Embryonic facial prominence (tissue), 1 donor: ENCODE results near the gene FAM222B.
A peak's percentile ranks its signal among the peaks of the same experiment; 100 is the strongest.
"Not testable (repeated sequence)": the region's sequence is repeated elsewhere in the genome, so short reads cannot be mapped to it uniquely, and the experiment has no call there.

ENCODE experiments used
- DNase-seq: peaks from one replicate; pipeline ENCODE4 v3.0.0-alpha.2; 2016; ENCODE audit errors: extremely low spot score

Gene FAM222B

DNA sequence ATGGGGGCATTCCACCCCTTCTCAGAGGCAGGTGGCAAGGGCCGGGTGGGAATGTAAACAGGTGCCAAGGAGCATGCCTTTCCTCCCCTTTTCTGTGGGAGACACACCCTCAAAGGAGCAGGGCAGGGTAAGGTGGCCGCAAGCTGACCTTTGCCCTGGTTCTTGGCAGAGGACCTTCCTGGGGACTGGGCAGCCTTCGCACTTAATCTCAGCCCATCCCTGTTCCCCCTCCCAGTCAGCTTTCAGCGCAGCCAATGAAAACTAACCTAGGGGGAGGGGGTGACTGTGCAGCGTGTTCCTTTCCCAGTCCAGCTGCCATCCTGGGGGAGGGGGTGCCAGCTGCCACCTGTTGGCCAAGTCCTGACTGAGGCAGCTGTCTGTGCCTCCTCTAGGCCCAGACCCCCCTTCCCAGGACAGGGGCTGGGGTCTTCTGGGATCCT lies 96.0 kb downstream of the FAM222B start:
- DNase-seq, result no peak

DNA sequence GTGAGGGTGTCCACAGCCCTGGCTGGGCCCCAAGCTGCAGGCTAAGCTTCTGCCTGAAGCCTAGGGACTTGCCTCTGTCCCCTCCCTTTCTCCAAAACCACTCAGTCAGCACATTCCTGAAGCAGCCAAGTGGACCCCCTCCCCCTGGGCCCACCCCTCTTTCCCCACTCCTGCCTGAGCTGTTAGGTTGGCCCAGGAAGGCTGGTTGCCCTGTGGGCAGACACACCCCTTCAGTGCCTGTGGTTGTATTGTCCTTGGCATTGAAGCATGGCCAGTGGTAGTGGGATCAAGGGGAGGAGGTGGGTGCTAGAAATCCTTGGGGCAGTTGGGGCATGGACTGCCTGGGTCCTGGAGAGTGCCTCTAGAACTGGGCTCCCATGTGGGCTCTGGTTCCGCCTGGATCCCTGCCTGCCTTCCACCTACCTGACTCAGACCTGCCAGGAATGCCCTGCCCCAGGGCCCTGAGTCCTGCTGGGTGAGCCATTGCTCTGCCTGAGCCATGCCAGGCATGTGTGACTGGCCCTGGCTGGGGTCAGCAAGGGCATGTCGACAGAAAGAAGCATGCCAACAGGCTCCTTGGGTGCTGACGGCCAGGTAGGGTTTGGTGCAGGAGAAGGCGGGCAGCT lies 96.7 kb downstream of the FAM222B start:
- peak; percentile 51 for DNase-seq

DNA sequence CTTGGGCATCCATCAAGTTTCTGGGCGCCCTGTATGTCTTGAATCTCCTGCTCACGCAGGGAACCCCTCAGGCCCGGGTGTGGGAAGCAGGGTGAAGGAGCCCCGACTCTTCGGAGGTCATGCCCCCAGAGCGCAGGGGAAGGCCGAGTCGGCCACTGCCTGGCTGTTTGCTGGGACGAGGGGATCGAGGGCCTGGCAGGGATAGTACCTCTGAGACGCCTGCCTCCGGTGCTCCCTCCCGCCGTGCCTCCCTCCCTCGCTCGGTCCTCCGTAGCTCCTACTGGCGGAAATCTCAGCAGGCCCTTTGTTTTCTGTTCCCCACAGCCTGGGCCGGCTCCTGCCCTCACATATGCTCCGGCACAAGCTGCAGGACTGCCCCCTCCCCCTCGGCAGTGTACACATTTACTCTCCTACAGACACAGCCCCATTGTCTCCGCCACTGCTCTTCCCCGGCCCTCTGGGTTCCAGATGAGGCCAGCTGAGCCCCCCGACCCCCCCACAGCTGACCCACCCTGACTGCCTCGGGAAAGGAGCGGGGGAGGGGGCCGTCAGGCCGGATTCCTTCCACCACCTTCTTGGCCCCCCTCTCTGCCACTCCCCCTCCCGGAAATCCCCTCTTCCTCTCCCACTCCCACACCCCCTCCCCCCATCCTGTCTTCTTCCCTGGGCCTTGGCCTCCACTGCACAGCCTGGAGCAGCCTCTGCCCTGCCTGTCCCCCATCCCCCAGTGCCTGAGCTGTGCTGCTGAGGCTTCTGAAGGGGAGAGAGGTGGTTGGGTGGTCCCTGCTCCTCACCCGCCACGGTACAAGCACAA lies 97.4 kb downstream of the FAM222B start:
- DNase-seq, result peak; percentile 37

DNA sequence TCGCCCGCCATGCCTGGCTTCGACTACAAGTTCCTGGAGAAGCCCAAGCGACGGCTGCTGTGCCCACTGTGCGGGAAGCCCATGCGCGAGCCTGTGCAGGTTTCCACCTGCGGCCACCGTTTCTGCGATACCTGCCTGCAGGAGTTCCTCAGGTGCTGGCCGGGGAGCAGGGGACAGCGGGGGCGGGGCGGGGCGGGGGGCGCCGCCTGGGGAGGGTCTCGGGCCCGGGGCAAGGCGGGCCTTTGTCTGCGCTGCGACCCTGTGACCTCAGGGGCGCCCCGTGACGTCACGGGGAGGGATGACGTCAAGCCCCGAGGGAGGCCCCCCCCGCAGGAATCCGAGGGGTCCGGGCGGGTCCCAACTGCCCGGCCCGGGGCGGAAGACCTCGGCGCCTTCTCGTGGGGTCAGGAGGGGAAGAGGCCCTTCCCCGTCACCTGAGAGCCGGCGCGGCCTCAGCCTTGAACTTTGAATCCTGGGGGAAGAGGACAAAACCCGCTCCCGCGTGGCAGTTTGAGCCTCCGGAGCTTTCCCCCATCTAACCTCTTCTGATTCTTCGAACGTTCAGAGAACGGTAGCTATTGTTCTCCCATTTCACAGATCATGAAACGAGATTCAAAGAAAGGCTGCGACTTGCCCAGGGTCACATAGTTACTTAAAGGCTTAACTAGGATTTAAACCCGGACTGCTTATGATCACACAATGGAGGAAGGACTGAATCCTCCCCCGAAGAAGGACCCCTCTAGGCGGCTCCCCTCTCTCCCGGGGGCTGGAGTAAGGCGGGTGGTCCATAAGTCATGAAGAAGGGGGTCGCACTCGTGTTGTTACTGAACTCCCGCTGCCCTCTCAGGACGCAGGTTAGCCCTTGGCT lies 98.3 kb downstream of the FAM222B start:
- peak; percentile 23 for DNase-seq

DNA sequence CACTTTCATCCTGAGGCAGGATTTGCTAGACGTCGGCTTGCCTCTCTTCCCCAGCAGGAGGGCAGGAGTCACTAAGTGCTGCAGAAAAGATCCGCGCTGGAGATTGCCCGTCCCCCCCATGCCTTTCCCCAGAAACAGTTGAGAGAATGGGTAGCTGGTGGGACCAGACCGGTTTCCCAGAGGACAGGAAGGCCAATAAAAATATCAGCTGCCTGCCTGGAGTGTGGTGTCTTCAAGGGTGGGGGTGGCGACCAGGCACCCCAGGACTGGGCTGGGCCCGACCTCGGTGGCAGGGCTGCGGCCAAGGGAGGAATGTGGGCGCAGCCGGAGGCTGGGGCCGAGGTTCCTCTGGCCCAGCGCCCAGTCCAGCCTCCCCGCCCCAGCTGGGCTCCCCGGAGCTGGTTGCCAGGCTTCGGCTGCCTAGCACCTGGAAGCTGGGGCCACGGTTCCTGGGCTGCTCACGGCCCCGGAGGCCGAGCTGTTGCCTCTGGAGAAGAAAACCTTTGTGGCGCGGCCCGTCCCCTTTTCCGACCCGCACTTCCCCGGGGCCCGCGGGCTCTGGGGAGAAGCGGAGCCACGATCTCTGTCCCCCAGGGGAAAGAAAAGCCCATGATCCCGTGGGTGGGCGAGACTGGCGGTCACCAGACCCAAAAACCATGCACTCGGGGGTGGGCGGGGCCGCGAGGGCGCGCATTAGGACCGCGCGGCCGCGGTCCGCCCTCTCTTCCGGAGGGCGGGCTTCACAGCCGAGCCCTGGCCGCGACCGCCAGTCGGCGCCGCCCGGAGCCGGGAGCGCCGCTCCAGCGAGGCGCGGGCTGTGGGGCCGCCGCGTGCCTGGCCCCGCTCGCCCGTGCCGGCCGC lies 99.1 kb downstream of the FAM222B start, which contains the start of gene TRAF4:
TSS of gene TRAF4 (plus strand) at position 769 of the 861 bp plus-strand sequence. CDS start 102 bp downstream, outside the sequence.
- DNase-seq, result peak; percentile 44

DNA sequence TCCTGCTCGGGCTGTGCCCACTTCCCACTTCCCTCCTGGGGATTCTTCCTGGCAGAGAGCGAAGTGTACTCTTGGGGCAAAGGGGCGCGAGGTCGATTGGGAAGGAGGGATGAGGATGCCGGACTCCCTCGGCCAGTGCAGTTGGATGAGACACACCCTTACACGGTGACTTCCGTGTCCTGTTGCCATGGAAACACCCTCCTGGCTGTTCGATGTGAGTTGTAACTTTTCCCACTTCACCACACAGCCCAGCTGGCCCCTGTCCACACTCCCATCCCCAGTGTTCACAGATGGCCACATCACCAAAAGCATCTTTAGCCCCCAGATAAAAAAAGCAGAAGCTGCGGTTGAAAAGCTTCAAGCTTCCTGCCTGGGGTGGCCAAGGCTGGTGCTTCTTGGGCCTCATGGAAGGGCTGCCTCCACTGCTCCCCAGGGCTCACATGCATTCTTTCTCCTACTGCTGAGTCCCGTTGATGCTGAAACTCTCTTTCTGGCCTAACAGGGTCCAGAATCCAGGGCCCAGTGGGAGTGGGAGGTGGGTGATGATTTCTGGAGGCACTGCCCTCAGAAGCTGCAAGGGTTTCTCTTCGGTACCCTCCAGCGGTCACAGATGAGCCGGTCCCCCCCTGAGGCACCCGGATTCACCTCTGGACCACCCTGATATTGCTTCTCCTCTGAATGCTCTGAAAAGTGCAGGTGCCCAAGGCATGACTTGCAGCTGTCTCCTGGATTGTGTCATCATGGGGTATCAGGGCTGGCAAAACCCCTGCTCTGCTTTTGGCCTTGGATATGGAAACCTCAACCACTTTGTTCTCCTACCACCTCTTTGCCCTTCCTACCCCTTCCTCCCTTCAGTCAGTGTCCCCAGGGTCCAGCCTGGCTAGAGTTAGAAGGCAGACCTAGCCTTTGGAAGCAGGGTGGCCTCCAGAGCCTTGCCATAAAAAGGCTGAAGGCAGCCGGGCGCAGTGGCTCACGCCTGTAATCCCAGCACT lies 100.9 kb downstream of the FAM222B start:
- no peak for DNase-seq

DNA sequence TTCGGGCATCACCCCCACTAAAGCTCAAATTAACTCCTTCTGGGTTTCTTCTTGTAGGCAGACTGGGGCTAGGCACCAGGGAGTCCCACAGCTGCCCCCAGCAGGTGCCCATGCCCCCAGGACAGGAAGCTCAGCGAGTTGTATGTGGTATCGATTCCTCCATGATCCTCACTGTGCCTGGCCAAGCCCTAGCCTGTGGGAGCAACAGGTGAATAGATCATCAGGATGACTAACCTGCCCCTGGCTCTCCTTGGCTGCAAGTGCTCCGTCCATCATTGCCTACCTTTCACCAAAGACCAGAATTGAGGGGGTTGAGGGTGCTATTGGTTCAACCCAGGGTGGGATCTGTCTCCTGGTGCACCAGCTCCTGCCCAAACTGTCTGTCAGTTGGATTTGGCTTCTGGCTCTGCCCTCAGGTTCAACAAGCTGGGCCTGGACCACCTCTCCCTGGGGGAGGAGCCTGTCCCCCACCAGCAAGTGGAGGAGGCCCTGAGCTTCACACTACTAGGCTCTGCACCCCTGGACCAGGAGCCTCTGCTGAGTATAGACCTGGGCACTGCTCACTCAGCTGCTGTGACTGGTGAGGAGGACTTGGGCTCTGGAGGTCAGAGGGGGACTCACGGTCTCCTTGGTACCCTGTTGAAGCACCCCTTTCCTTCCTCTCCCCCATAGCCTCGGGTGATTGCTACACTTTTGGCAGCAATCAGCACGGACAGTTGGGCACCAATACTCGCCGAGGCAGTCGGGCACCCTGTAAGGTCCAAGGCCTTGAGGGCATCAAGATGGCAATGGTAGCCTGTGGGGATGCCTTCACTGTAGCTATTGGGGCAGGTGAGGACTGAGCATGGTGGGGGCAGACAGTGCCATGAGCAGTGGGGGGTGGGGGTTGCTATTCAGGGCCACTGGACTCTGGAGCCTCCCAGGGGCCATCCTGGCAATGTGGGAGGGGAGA lies 101.9 kb downstream of the FAM222B start:
- no peak for DNase-seq

DNA sequence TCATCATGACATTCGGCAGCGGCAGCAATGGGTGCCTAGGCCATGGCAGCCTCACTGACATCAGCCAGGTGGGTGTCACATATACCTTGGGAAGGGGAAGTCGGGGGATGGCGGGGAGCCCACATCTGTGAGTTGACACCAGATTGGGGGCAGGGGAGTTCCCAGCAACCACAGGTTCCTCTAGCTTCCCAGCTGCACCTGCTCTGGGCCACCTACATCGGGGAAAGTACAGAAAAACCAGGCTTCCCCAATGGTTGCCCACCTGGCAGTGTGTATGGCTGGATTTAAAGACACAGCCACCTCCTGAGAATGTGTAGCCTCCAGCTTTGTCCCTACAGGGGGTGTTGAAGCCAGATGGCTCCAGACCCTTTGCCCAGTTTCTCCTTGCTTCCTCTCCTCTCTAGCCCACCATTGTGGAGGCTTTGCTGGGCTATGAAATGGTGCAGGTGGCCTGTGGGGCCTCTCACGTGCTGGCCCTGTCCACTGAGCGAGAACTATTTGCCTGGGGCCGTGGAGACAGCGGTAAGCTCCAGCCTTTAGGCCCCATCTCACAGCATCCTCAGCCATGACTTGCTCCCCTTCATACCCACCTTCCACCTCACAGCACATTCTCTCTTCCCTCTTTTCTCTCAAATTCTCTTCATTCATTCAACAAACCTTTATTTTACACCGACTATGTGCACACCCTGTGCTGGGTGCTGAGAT lies 103.8 kb downstream of the FAM222B start:
- no peak for DNase-seq

DNA sequence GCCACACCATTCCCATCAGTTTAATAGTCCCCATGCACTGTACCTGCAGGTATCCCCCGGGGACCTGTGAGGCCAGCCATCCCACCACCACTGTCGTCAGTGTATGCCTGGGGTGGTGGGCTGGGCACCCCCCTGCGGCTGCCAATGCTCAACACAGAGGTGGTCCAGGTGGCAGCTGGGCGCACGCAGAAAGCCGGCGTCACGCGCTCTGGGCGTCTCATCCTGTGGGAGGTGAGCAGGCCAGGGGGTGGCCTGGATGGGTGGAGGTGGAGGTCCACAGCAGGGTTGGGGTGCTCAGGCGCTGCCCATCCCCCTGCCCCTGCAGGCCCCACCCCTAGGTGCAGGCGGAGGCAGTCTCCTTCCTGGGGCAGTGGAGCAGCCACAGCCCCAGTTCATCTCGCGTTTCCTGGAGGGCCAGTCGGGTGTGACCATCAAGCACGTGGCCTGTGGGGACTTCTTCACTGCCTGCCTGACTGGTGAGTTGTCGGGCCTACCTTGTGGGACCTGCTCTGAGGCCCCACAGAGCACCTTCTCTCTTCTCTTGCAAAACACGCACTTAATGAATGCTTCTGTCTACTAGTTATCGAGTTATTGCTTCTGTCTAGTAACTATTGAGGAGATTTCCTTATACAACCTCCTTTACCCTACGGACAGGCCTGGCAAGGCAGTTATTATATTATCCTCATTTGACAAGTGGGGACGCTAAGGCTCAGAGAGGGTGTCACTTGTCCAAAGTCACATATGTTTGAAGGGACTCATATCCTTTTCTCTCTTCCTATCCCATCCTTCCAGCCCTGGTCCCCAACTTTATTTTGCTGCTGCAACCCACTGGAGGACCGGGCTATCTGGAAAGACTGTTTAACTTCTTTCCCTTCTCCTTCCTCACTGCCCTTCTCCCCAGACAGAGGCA lies 104.6 kb downstream of the FAM222B start:
- DNase-seq, result no peak

DNA sequence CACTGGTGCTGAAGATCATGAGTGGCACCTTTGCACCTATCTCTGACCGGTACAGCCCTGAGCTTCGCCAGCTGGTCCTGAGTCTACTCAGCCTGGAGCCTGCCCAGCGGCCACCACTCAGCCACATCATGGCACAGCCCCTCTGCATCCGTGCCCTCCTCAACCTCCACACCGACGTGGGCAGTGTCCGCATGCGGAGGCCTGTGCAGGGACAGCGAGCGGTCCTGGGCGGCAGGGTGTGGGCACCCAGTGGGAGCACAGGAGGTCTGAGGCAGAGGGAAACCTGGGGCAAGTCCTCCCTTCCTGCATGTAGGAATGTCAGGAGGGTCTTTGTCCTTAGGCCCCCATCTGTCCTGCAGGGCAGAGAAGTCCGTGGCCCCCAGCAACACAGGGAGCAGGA lies 105.3 kb downstream of the FAM222B start:
- no peak for DNase-seq

DNA sequence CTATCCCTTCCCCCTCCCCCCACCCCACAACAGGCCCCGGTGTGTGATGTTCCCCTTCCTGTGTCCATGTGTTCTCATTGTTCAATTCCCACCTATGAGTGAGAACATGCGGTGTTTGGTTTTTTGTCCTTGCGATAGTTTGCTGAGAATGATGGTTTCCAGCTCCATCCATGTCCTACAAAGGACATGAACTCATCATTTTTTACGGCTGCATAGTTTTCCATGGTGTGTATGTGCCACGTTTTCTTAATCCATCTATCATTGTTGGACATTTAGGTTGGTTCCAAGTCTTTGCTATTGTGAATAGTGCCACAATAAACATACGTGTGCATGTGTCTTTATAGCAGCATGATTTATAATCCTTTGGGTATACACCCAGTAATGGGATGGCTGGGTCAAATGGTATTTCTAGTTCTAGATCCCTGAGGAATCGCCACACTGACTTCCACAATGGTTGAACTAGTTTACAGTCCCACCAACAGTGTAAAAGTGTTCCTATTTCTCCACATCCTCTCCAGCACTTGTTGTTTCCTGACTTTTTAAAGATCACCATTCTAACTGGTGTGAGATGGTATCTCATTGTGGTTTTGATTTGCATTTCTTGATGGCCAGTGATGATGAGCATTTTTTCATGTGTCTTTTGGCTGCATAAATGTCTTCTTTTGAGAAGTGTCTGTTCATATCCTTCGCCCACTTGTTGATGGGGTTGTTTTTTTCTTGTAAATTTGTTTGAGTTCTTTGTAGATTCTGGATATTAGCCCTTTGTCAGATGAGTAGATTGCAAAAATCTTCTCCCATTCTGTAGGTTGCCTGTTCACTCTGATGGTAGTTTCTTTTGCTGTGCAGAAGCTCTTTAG lies 106.4 kb downstream of the FAM222B start:
- DNase-seq, result not testable (repeated sequence)

DNA sequence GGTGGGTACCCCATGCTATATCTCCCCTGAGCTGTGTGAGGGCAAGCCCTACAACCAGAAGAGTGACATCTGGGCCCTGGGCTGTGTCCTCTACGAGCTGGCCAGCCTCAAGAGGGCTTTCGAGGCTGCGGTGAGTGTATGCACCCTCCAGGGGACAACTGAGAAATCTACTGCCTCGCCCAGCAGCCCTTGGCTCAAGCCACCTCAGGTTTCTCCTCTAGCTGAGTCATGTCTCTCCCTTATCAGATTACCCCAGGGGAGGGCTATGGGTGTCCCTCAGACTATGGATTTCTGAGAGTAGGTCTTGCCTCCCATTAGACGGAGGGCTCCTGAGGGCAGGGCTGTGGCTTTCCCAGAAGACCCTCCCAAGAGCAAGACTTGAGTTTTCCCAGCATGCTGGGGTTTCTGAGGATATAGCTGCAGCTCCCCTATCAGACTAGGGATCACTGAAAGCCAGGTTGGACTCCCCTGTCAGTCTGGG lies 107.3 kb downstream of the FAM222B start:
- DNase-seq, result no peak

DNA sequence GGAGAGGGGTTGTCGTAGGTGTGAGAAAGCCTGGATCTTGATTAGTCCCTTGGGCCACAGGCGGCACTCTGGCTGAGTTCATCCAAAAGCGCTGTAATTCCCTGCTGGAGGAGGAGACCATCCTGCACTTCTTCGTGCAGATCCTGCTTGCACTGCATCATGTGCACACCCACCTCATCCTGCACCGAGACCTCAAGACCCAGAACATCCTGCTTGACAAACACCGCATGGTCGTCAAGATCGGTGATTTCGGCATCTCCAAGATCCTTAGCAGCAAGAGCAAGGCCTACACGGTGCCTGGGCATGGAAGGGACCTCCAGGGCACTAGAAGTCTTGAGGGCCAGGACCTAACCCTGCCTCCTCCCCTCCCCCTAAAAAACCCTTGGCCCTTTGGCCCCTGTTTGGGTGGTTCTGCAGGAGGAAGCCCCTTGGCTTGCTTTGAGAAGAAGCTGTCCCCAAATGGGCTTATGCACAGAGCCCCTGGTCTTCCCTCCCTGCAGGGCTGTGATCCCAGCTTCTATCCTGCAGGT lies 107.8 kb downstream of the FAM222B start:
- DNase-seq, result no peak

DNA sequence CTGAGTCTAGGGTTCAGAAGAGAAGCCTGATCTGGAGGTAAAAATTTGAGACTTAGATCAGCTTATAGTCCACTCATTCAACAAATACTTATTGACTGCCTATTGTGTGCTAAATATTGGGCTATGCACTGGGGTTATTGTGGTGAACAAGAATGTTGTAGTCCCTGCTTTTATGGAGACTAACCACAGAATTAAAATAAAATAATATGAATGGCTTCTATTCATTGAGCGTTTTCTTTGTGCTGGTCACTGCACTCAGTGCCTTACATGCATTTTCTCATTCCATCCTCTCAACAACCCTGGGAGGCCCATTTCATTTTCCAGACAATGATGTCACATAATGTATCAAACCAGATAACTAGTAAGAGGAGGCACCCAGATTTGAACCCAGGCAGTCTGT lies 109.2 kb downstream of the FAM222B start:
- no peak for DNase-seq

DNA sequence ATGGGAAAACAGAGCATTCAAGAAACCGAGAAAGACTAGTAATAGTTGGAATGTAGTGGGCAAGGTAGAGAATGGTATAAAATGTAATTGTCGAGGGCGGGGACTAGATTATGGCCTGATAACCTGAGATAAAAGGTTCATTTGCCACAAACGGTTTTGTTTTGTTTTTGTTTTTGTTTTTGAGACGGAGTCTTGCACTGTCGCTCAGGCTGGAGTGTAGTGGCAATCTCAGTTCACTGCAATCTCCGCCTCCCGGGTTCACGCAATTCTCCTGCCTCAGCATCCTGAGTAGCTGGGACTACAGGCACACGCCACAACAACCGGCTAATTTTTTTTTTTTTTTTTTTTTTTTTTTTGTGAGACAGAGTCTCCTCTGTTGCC lies 112.7 kb downstream of the FAM222B start:
- DNase-seq, result no peak
